ENCODE measurements around the gene DNAH5. TPM values are rescaled to one million over a fixed set of nuclear protein-coding genes. Genes with fewer than 3 reads are reported as not detected.

DNAH5 gene
- total RNA-seq, 6 donors from 2014 or later = 5.0 to 47.3 (median 10.7) TPM

- no peak overlapping the region for H3K27ac ChIP-seq
- no peak overlapping the region for H3K4me3 ChIP-seq
- H3K9me3 ChIP-seq = no peaks in the 10 kb centered on the region
- 84 to 85% methylated on average over 15 of the region's 15 CpGs for WGBS, 2 donors
- DNase-seq (no peak), ATAC-seq (ENCODE audit: low FRiP score in 2 of 2) (no peak)
- H3K36me3 ChIP-seq = peaks cover 0 to 3% (median 0%) of the 10 kb centered on the region in 4 donors
- TF ChIP-seq, protein P1, sequence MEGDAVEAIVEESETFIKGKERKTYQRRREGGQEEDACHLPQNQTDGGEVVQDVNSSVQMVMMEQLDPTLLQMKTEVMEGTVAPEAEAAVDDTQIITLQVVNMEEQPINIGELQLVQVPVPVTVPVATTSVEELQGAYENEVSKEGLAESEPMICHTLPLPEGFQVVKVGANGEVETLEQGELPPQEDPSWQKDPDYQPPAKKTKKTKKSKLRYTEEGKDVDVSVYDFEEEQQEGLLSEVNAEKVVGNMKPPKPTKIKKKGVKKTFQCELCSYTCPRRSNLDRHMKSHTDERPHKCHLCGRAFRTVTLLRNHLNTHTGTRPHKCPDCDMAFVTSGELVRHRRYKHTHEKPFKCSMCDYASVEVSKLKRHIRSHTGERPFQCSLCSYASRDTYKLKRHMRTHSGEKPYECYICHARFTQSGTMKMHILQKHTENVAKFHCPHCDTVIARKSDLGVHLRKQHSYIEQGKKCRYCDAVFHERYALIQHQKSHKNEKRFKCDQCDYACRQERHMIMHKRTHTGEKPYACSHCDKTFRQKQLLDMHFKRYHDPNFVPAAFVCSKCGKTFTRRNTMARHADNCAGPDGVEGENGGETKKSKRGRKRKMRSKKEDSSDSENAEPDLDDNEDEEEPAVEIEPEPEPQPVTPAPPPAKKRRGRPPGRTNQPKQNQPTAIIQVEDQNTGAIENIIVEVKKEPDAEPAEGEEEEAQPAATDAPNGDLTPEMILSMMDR (IDR thresholded peaks at IDR 0.05) = no peak
- TF ChIP-seq EP300 (IDR thresholded peaks at IDR 0.05) (no peak), POLR2A (IDR thresholded peaks at IDR 0.05) (no peak), POLR2AphosphoS5 (IDR thresholded peaks at IDR 0.05) (no peak)
- H3K4me1 ChIP-seq = no peaks in the 10 kb centered on the region
- H3K27me3 ChIP-seq = no peaks in the 10 kb centered on the region
Measured at GRCh38 chr5:13919087-13919486, 25.4 kb downstream of the DNAH5 start.

- no peak for TF ChIP-seq POLR2AphosphoS5 (IDR thresholded peaks at IDR 0.05)
- TF ChIP-seq, protein P1 (IDR thresholded peaks at IDR 0.05) = no peak
- TF ChIP-seq POLR2A (IDR thresholded peaks at IDR 0.05) = no peak
- no peak for TF ChIP-seq EP300 (IDR thresholded peaks at IDR 0.05)
- Histone ChIP-seq H3K4me1 (no peaks in the 10 kb centered on the region), H3K27ac (no peak overlapping the region), H3K27me3 (no peaks in the 10 kb centered on the region), H3K4me3 (no peak overlapping the region), H3K36me3 (peaks cover 0 to 3% (median 0%) of the 10 kb centered on the region in 4 donors), H3K9me3 (no peaks in the 10 kb centered on the region)
- DNase-seq (no peak), ATAC-seq (ENCODE audit: low FRiP score in 2 of 2) (no peak)
- 87% methylated on average over 5 of the region's 5 CpGs for WGBS, 2 donors
Measured at GRCh38 chr5:13917061-13917460, 27.4 kb downstream of the DNAH5 start.

DNA sequence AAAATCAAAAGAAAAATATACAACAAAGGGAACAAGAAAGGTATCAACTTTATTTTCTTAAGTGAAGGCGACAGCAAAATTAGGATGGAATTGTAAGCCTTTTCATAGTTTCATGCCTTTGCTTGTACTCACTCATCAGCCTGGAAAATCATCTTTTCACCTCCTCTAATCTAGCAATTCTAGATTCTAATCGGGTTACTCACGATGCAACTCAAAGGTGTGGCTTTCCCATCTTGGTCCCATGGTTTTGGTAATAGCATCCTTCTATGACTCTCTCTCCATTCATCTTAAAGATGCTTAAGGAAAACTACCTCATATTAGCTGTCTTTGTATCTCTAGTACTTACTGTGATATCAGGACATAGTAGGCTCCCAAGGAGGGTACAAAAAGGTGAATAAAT, 30.5 kb downstream of the DNAH5 start:
- no peaks in the 10 kb centered on the region for H3K9me3 ChIP-seq
- no peak overlapping the region for H3K27ac ChIP-seq
- H3K4me1 ChIP-seq = no peaks in the 10 kb centered on the region
- no peak for DNase-seq
- TF ChIP-seq EP300 (IDR thresholded peaks at IDR 0.05) (no peak), POLR2A (IDR thresholded peaks at IDR 0.05) (no peak), POLR2AphosphoS5 (IDR thresholded peaks at IDR 0.05) (no peak)
- TF ChIP-seq, protein P1 (IDR thresholded peaks at IDR 0.05) = no peak
- H3K36me3 ChIP-seq = no peaks in the 10 kb centered on the region
- H3K4me3 ChIP-seq = no peak overlapping the region
- no peaks in the 10 kb centered on the region for H3K27me3 ChIP-seq
- WGBS, 2 donors = 86 to 89% methylated on average over 3 of the region's 3 CpGs
- no peak for ATAC-seq (ENCODE audit: low FRiP score in 2 of 2)

DNA sequence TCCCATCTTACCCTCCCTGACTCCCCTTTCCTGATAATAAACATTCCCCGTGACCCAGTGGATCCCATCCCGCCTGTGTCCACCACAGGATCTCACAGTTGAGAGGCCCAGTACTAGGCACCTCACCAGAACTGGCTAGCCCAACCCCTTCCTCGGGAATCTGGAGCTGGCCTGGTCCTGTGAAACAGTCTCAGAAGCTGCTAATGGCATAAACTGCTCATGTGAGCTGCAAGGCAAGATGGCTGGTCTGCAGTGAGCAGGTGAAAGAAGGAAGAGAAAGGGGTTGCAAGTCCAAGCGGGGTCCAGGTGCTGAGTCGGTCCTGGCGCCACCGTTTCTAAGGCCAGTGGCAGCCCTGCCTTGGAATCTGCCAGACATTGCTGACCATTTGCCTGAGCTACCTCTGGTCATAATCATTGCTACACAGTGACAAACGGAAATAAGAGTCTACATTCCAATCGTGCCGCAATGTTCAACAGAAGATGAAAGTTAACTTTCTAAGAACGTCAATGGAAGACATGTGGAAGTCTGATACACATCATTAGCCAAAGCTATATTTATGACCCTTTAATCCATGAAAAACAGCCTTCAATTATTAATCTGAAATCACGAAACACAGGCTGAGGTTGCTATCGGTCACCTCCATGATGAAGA, 33.7 kb downstream of the DNAH5 start:
- Histone ChIP-seq H3K27me3 (no peaks in the 10 kb centered on the region), H3K9me3 (no peaks in the 10 kb centered on the region), H3K36me3 (no peaks in the 10 kb centered on the region), H3K27ac (no peak overlapping the region), H3K4me3 (no peak overlapping the region), H3K4me1 (no peaks in the 10 kb centered on the region)
- TF ChIP-seq, protein P1 (IDR thresholded peaks at IDR 0.05) = no peak
- no peak for TF ChIP-seq POLR2AphosphoS5 (IDR thresholded peaks at IDR 0.05)
- TF ChIP-seq EP300 (IDR thresholded peaks at IDR 0.05) = no peak
- no peak for TF ChIP-seq POLR2A (IDR thresholded peaks at IDR 0.05)
- WGBS, 2 donors = 82 to 90% methylated on average over 12 to 13 of the region's 13 CpGs
- ATAC-seq (ENCODE audit: low FRiP score in 2 of 2) (no peak), DNase-seq (no peak)

GRCh38 chr5:13910201-13910600, 34.3 kb downstream of the DNAH5 start:
- ATAC-seq (ENCODE audit: low FRiP score in 2 of 2) = no peak
- H3K4me1 ChIP-seq = no peaks in the 10 kb centered on the region
- DNase-seq = no peak
- no peaks in the 10 kb centered on the region for H3K36me3 ChIP-seq
- no peak overlapping the region for H3K4me3 ChIP-seq
- H3K27ac ChIP-seq = no peak overlapping the region
- H3K27me3 ChIP-seq = no peaks in the 10 kb centered on the region
- TF ChIP-seq EP300 (IDR thresholded peaks at IDR 0.05) = no peak
- 77 to 82% methylated on average over 2 of the region's 2 CpGs for WGBS, 2 donors
- H3K9me3 ChIP-seq = no peaks in the 10 kb centered on the region
